Adipocyte (in vitro differentiated cells): ENCODE results near the gene CMKLR1.

ENCODE experiments used
- DNase-seq: peaks from one replicate; pipeline ENCODE4 v3.0.0-alpha.2; 2015; ENCODE audit warnings: low read depth
- H3K27me3 ChIP-seq: replicated peaks from 2 replicates; pipeline ENCODE4 v1.7.0; 2013; ENCODE audit warnings: mild to moderate bottlenecking, low read length, moderate library complexity; ENCODE audit not compliant: control insufficient read depth, insufficient read depth
- H3K36me3 ChIP-seq: 2 replicates; pipeline ENCODE4 v1.7.0; 2013; ENCODE audit warnings: low read length, mild to moderate bottlenecking, moderate library complexity; ENCODE audit not compliant: control insufficient read depth, insufficient read depth, severe bottlenecking
- H3K4me1 ChIP-seq: 2 replicates; pipeline ENCODE4 v1.7.0; 2013; ENCODE audit warnings: mild to moderate bottlenecking, low read length, moderate library complexity; ENCODE audit not compliant: control insufficient read depth, insufficient read depth
- H3K4me3 ChIP-seq: 2 replicates; pipeline ENCODE4 v1.7.0; 2013; ENCODE audit warnings: mild to moderate bottlenecking, low read length, moderate library complexity
- H3K9ac ChIP-seq: 2 replicates; pipeline ENCODE4 v1.7.0; 2013; ENCODE audit warnings: mild to moderate bottlenecking, low read length, moderate library complexity
- H3K9me3 ChIP-seq: 2 replicates; pipeline ENCODE4 v1.7.0; 2013; ENCODE audit warnings: mild to moderate bottlenecking, low read length, moderate library complexity; ENCODE audit not compliant: control insufficient read depth

Gene CMKLR1

DNA sequence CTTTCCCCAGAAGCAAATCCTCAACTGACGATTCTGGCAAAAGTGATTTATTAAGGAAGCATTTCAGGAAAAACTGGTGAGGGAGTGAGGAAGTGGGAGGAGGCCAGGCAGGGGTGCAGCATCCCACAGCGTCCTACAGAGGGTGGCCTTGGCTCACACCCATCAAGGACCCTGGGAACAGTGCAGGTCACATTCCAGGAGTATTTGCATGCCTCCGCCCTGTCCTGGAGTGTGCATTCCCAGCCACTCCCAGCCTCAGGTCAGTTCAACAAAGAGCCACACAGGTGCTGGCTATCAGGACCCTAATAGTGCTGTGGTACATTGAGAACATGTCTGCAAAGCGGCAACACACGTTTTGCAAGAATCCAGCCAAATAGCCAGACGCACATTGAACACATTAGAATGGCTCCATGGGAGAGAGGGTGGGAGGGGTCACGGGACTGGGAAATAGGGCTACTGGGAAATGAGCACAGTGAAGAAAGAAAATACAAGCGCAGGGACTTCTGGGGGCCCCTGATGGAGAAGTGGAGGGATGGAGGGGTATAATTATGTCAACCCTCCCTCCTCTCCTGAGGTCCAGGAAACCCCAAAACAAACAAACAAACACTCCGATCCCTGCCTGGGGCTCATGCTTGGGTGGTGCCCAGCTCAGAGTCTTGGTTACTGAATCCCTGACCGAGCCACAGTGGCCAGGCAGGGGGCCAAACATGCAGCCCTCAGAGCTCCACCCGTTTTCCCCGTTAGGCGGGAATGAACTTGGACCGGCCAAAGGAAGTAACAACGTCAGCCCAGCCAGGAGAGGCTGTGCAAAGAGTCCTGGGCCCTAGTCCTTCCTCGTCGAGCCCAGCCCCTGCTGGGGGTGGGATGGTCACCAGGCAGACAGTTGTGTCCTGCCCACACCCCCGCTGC is 36.5 kb downstream of the CMKLR1 start:
- H3K36me3 ChIP-seq, result no peaks in the 10 kb centered on the region
- no peaks in the 10 kb centered on the region for H3K27me3 ChIP-seq
- no peaks in the 10 kb centered on the region for H3K9me3 ChIP-seq
- peaks cover 65% of the 10 kb centered on the region for H3K4me1 ChIP-seq
- H3K4me3 ChIP-seq, result peak overlapping the region; percentile 18
- peak; percentile 91 for DNase-seq
- peak overlapping the region; percentile 11 for H3K9ac ChIP-seq

GRCh38 chr12:108302016-108302402 is 37.1 kb downstream of the CMKLR1 start:
- no peaks in the 10 kb centered on the region for H3K36me3 ChIP-seq
- no peak for DNase-seq

DNA sequence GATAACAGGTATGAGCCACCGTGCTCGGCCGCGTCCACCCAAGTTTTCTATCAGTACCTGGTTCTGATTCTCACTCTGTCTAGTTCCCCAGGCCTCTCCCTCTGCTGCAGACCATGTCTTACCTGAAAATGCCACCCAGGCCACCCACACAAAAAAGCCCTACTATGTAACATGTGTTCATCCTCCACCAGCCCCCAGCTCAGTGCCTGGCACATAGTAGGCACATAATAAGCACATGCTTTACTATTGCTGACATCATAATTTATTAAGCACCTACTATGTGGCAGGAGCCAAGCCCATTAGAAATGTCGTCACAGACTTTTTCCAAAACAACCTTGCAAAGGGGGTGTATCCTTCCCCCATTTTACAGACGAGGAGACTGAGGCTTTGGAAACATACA is 37.8 kb downstream of the CMKLR1 start:
- Histone ChIP-seq H3K9me3 (no peaks in the 10 kb centered on the region), H3K4me1 (peaks cover 53% of the 10 kb centered on the region), H3K36me3 (no peaks in the 10 kb centered on the region), H3K4me3 (no peak overlapping the region), H3K27me3 (peaks cover 4% of the 10 kb centered on the region), H3K9ac (no peak overlapping the region)
- no peak for DNase-seq

More at GRCh38 chr12:108302016-108302402, 37.1 kb downstream of the CMKLR1 start:
- Histone ChIP-seq H3K4me1 (peaks cover 59% of the 10 kb centered on the region), H3K9me3 (no peaks in the 10 kb centered on the region), H3K27me3 (peaks cover 4% of the 10 kb centered on the region), H3K9ac (no peak overlapping the region), H3K4me3 (no peak overlapping the region)

DNA sequence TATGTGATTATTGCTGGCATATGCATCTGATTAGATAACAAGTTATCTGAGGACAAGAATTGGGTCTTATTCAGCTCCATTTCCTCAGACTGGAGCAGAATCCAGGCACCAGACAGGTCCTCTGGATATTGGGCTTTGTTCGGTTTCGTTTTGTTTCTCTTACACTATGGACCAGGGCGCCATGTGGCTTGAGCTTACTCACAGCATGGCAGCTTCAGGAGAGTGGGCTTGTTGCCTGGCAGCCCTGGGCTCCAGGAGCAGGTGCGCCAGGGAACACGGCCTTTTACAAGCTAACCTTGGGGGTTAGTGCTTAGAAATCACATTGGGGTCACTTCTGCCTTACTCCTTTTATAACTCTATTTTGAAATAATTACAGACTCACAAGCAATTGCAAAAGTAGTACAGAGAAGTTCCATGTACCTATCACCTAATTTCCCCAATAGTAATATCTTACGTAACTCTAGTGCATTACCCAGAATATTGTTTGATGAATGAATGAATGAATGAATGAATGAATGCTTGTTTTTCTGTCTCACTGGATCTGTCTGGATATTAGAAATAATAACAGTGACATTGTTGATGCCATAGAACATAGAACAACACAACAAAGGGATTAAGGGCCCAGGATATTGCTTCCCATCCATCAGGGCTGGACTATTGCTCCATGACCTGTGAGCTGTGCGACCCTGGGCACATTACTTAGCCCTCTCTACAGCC is 39.0 kb downstream of the CMKLR1 start:
- Histone ChIP-seq H3K4me3 (no peak overlapping the region), H3K9ac (no peak overlapping the region), H3K27me3 (peaks cover 11% of the 10 kb centered on the region), H3K4me1 (peaks cover 41% of the 10 kb centered on the region), H3K9me3 (no peaks in the 10 kb centered on the region), H3K36me3 (no peaks in the 10 kb centered on the region)
- DNase-seq, result no peak

DNA sequence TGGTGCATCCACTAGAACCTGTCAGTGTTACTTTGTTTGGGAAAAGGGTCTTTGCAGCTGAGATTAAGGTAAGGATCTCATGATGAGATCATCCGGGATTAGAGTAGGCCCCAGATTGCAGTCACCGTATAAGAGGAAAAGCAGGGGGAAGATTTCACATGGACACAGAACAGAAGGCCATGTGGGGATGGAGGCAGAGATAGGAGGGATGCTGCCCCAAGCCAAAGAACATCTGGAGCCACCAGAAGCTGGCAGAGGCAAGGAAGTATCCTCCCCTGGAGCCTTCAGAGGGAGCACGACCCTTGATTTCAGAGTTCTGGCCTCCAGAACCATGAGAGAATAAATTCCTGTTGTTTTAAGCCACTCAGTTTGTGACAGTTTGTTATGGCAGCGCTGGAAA is 39.6 kb downstream of the CMKLR1 start:
- no peaks in the 10 kb centered on the region for H3K36me3 ChIP-seq
- H3K9ac ChIP-seq, result no peak overlapping the region
- H3K9me3 ChIP-seq, result no peaks in the 10 kb centered on the region
- H3K4me1 ChIP-seq, result peaks cover 34% of the 10 kb centered on the region
- no peak for DNase-seq
- peaks cover 13% of the 10 kb centered on the region for H3K27me3 ChIP-seq
- no peak overlapping the region for H3K4me3 ChIP-seq

- peaks cover 14% of the 10 kb centered on the region for H3K27me3 ChIP-seq
- H3K9ac ChIP-seq, result no peak overlapping the region
- no peak for DNase-seq
- no peak overlapping the region for H3K4me3 ChIP-seq
- H3K4me1 ChIP-seq, result peaks cover 27% of the 10 kb centered on the region
- H3K9me3 ChIP-seq, result no peaks in the 10 kb centered on the region
- no peaks in the 10 kb centered on the region for H3K36me3 ChIP-seq
Measured at GRCh38 chr12:108298761-108299275, 40.3 kb downstream of the CMKLR1 start.

DNA sequence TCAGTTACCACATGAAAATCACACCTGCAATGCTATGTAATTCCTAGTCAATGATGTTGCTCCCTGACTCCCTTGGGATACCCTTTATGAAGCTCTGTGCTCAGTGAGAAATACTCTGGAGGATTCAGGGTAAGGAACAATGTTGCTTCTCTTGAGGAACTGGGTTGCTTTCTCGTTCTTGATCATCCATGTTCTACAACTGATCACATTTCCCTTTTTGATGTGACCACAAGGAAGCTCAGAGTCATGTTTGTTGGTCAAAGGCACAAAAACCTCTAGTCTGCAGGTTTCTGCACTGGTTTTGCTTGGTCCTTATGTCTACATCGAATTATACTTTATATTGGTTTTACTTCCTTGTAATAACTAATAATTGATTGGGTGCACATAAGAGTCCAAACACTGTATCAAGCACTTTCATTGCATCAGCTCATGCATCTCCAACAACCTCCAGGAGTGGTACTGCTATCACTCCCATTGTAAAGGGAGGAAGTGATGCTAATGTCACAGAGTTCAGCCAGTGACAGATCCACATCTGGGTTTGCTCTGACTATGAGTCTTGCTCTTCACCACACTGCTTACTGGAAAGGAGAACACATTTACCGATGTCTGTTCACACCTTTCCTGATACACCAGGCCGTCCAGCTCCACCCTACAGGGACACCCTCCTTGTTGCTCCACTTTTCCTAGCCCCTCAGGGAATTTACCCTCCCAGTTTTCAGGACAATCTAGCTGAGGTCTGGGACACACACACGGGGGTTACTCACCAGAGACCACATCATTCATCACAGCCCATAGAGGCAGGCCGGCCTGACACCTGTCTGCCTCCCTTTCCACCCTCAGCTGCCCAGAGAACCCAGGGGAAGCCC is 41.0 kb downstream of the CMKLR1 start:
- DNase-seq, result no peak
- H3K4me3 ChIP-seq, result no peak overlapping the region
- no peaks in the 10 kb centered on the region for H3K9me3 ChIP-seq
- H3K9ac ChIP-seq, result no peak overlapping the region
- H3K27me3 ChIP-seq, result peaks cover 19% of the 10 kb centered on the region
- no peaks in the 10 kb centered on the region for H3K36me3 ChIP-seq
- H3K4me1 ChIP-seq, result peaks cover 21% of the 10 kb centered on the region

- H3K36me3 ChIP-seq, result peaks cover 2% of the 10 kb centered on the region
- no peak overlapping the region for H3K4me3 ChIP-seq
- H3K4me1 ChIP-seq, result peaks cover 13% of the 10 kb centered on the region
- no peak for DNase-seq
- no peak overlapping the region for H3K9ac ChIP-seq
- H3K9me3 ChIP-seq, result no peaks in the 10 kb centered on the region
- H3K27me3 ChIP-seq, result peaks cover 21% of the 10 kb centered on the region
Measured at GRCh38 chr12:108297424-108297823, 41.7 kb downstream of the CMKLR1 start.

DNA sequence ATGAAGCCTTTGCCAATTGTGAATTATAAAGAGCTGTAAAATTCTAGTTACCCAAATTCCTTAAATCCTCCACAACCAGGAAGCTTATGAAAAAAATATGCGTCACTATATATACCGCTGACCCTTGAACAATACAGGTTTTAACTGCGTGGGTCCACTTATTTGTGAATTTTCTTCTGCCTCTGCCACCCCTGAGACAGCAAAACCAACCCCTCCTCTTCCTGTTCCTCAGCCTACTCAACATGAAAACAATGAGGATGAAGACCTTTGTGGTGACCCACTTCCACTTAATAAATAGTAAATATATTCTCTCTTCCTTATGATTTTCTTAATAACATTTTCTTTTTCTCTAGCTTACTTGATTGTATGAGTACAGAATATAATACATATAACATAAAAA is 42.2 kb downstream of the CMKLR1 start:
- H3K27me3 ChIP-seq, result peaks cover 26% of the 10 kb centered on the region
- H3K9me3 ChIP-seq, result peaks cover 3% of the 10 kb centered on the region
- H3K4me3 ChIP-seq, result no peak overlapping the region
- no peak overlapping the region for H3K9ac ChIP-seq
- peaks cover 11% of the 10 kb centered on the region for H3K4me1 ChIP-seq
- no peak for DNase-seq
- peaks cover 6% of the 10 kb centered on the region for H3K36me3 ChIP-seq

DNA sequence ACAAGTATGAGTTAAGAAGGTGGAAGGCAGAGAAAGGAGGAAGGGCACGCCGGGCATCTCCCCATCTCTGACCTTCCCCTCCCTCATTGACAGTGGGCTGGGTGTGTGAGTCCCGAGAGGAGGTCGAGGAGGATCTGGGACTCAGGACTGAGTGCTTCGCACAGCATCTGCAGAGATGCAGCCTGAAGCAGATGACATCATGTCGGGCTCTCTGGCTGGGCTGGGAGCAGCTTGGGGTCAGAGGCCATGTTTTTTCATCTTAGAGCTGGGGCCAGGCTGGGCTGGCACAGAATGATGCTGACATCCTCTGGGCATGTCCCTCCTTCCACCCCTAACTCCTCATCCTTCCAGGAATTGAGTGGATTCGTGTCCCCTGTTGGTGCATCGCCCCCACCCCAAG is 43.5 kb downstream of the CMKLR1 start:
- no peak overlapping the region for H3K9ac ChIP-seq
- peaks cover 5% of the 10 kb centered on the region for H3K9me3 ChIP-seq
- H3K4me3 ChIP-seq, result no peak overlapping the region
- peaks cover 10% of the 10 kb centered on the region for H3K4me1 ChIP-seq
- H3K27me3 ChIP-seq, result peaks cover 35% of the 10 kb centered on the region
- peaks cover 12% of the 10 kb centered on the region for H3K36me3 ChIP-seq
- no peak for DNase-seq
